SK-N-SH (cell line): ENCODE measurements around the gene METAP1. TPM values are rescaled to one million over a fixed set of nuclear protein-coding genes. Genes with fewer than 3 reads are reported as not detected.

ENCODE experiments used
- CTCF ChIA-PET: fragments of 300-600, 350-600 bp; formaldehyde crosslinking; extraction: SDS; loops from one replicate; lab custom pipeline; 2021; lab: Yijun Ruan, JAX
- POLR2A ChIA-PET: fragments of 350-600 bp; sonication (Branson Sonifier 250); formaldehyde crosslinking; extraction: SDS; loops from one replicate; lab custom pipeline; 2020; ENCODE audit warnings: antibody characterized with exemption, inconsistent platforms; lab: Yijun Ruan, JAX
- DNase-seq: peaks from one replicate; pipeline ENCODE4 v3.0.0; 2012
- H2AFZ ChIP-seq: fragments of 200-600 bp; sonication (generic); 2 replicates; pipeline ENCODE4 v1.8.1; 2016; ENCODE audit warnings: antibody characterized with exemption, mild to moderate bottlenecking, low read depth
- H3F3A ChIP-seq: fragments of 200-600 bp; sonication (generic); replicated peaks from 2 replicates; pipeline ENCODE3; 2016; ENCODE audit warnings: antibody characterized with exemption, mild to moderate bottlenecking; ENCODE audit not compliant: insufficient read depth
- H3K27ac ChIP-seq, 2 experiments: fragments of 200-500 bp in 1 of 2; fragments of 200-600 bp in 1 of 2; sonication (Bioruptor generic) in 1 of 2; sonication (generic), shearing (Covaris generic) in 1 of 2; 2 replicates each; pipeline versions ENCODE4 v1.5.1 to v1.6.1; 2014 to 2016; ENCODE audit warnings: low read depth in 2 of 2, inconsistent platforms in 1 of 2, low read length in 1 of 2, mild to moderate bottlenecking in 1 of 2, mixed read lengths in 1 of 2
- H3K27me3 ChIP-seq: fragments of 200-600 bp; sonication (generic), shearing (Covaris generic); 2 replicates; pipeline ENCODE4 v1.6.1; 2016; ENCODE audit warnings: mixed run types; ENCODE audit not compliant: insufficient read depth
- H3K36me3 ChIP-seq, 2 experiments: fragments of 200-500 bp in 1 of 2; fragments of 200-600 bp in 1 of 2; sonication (Bioruptor generic) in 1 of 2; sonication (generic) in 1 of 2; replicated peaks in 1 of 2; 2 replicates each; pipeline versions ENCODE3 to v1.5.1; 2014 to 2016; ENCODE audit warnings: low read length in 1 of 2, mild to moderate bottlenecking in 1 of 2; ENCODE audit not compliant: insufficient read depth in 2 of 2, control insufficient read depth in 1 of 2
- H3K4me1 ChIP-seq, 2 experiments: fragments of 200-500 bp in 1 of 2; fragments of 200-600 bp in 1 of 2; sonication (Bioruptor generic) in 1 of 2; sonication (generic), shearing (Covaris generic) in 1 of 2; 2 replicates each; pipeline versions ENCODE4 v1.5.1 to v1.6.1; 2014 to 2016; ENCODE audit warnings: low read depth in 1 of 2, low read length in 1 of 2, mixed run types in 1 of 2; ENCODE audit not compliant: insufficient read depth in 2 of 2, control insufficient read depth in 1 of 2
- H3K4me2 ChIP-seq: fragments of 200-600 bp; sonication (generic), shearing (Covaris generic); 2 replicates; pipeline ENCODE4 v1.6.1; 2017; ENCODE audit warnings: mixed run types
- H3K4me3 ChIP-seq, 2 experiments: fragments of 200-500 bp in 1 of 2; fragments of 200-600 bp in 1 of 2; sonication (Bioruptor generic) in 1 of 2; sonication (generic), shearing (Covaris generic) in 1 of 2; 2 replicates each; pipeline versions ENCODE4 v1.5.1 to v1.8.1; 2014 to 2016; ENCODE audit warnings: low read depth in 2 of 2, inconsistent platforms in 1 of 2, low read length in 1 of 2, mild to moderate bottlenecking in 1 of 2, mixed read lengths in 1 of 2, moderate library complexity in 1 of 2
- H3K79me2 ChIP-seq: fragments of 200-600 bp; sonication (generic); 2 replicates; pipeline ENCODE4 v1.8.1; 2017; ENCODE audit warnings: mild to moderate bottlenecking; ENCODE audit not compliant: insufficient read depth
- H3K9ac ChIP-seq: fragments of 200-600 bp; sonication (generic); 2 replicates; pipeline ENCODE4 v1.6.1; 2017; ENCODE audit warnings: mixed run types
- H3K9me2 ChIP-seq: fragments of 200-600 bp; sonication (generic); 2 replicates; pipeline ENCODE4 v1.6.1; 2017; ENCODE audit warnings: mixed run types
- H3K9me3 ChIP-seq: fragments of 200-600 bp; sonication (generic); 2 replicates; pipeline ENCODE4 v1.6.1; 2017; ENCODE audit warnings: mixed run types, mild to moderate bottlenecking, moderate library complexity
- H4K20me1 ChIP-seq: fragments of 200-600 bp; sonication (generic); 2 replicates; pipeline ENCODE4 v1.6.1; 2017; ENCODE audit warnings: mild to moderate bottlenecking, mixed run types; ENCODE audit not compliant: insufficient read depth
- ELF1 ChIP-seq: IDR thresholded peaks from 2 replicates; pipeline ENCODE4 v1.4.0; 2012
- FOXJ3 ChIP-seq: sonication (generic); formaldehyde crosslinking; IDR thresholded peaks from 2 replicates; pipeline ENCODE4 v1.5.1; 2020; ENCODE audit warnings: mild to moderate bottlenecking, missing genetic modification reagents
- FOXM1 ChIP-seq: IDR thresholded peaks from 2 replicates; pipeline ENCODE4 v1.4.0; 2012; ENCODE audit warnings: low read depth, mild to moderate bottlenecking
- GABPA ChIP-seq: IDR thresholded peaks from 2 replicates; pipeline ENCODE4 v1.4.0; 2012; ENCODE audit warnings: low read depth, mild to moderate bottlenecking
- IRF3 ChIP-seq: fragments of 150-350 bp; IDR thresholded peaks from 2 replicates; pipeline ENCODE4 v1.6.1; 2016; ENCODE audit warnings: mild to moderate bottlenecking, low read depth, low read length
- MAX ChIP-seq: IDR thresholded peaks from 2 replicates; pipeline ENCODE4 v1.4.0; 2012; ENCODE audit warnings: low read depth
- MXI1 ChIP-seq: IDR thresholded peaks from 2 replicates; pipeline ENCODE4 v1.6.1; 2012; ENCODE audit warnings: mild to moderate bottlenecking, low read depth, low read length, improper control_type of control experiment
- NFIC ChIP-seq: IDR thresholded peaks from 2 replicates; pipeline ENCODE4 v1.4.0; 2012; ENCODE audit warnings: borderline replicate concordance
- NRF1 ChIP-seq: IDR thresholded peaks from 2 replicates; pipeline ENCODE4 v1.6.1; 2012; ENCODE audit warnings: low read depth, mild to moderate bottlenecking, low read length
- POLR2AphosphoS5 ChIP-seq: IDR thresholded peaks from 2 replicates; pipeline ENCODE4 v1.6.1; 2012; ENCODE audit warnings: low read depth, low read length
- RAD21 ChIP-seq: IDR thresholded peaks from 2 replicates; pipeline ENCODE4 v1.6.1; 2012; ENCODE audit warnings: mild to moderate bottlenecking, low read length
- RCOR1 ChIP-seq: fragments of 150-350 bp; IDR thresholded peaks from 2 replicates; pipeline ENCODE4 v1.6.1; 2017; ENCODE audit warnings: antibody characterized with exemption, low read length
- REST ChIP-seq: IDR thresholded peaks from 2 replicates; pipeline ENCODE4 v1.6.1; 2012; ENCODE audit warnings: mild to moderate bottlenecking, low read depth, low read length, moderate library complexity
- RFX5 ChIP-seq: IDR thresholded peaks from 2 replicates; pipeline ENCODE4 v1.6.1; 2012; ENCODE audit warnings: mild to moderate bottlenecking, improper control_type of control experiment, low read length
- RXRA ChIP-seq: IDR thresholded peaks from 2 replicates; pipeline ENCODE4 v1.4.0; 2012; ENCODE audit warnings: low read depth, mild to moderate bottlenecking, borderline replicate concordance
- SMC3 ChIP-seq: IDR thresholded peaks from 2 replicates; pipeline ENCODE4 v1.6.1; 2012; ENCODE audit warnings: low read depth, low read length, improper control_type of control experiment
- TCF12 ChIP-seq: IDR thresholded peaks from 2 replicates; pipeline ENCODE4 v1.4.0; 2012
- TEAD4 ChIP-seq: IDR thresholded peaks from 2 replicates; pipeline ENCODE4 v1.4.0; 2012; ENCODE audit warnings: mild to moderate bottlenecking, borderline replicate concordance; ENCODE audit not compliant: insufficient read depth
- YY1 ChIP-seq: IDR thresholded peaks from 2 replicates; pipeline ENCODE4 v1.4.0; 2012; ENCODE audit warnings: low read depth, mild to moderate bottlenecking
- WGBS: methylation state at CpG from one replicate; pipeline ENCODE4 v1.1.6; 2017; ENCODE audit warnings: low lambda C conversion rate; 5-methylcytosine and 5-hydroxymethylcytosine counted together
- polyA plus RNA-seq, 3 experiments: library from polyadenylated mRNA; depleted of rRNA; stranded (reverse); fragments of >200 nt; gene quantifications; 2 replicates each; pipeline ENCODE4 v1.2.3, GENCODE V29; 2012

The METAP1 gene
- polyA plus RNA-seq, 1 of the 3 experiments (the other 2 are of a cell fraction): 41.0 TPM

- Histone ChIP-seq H3K79me2 (peaks cover 38% of the 10 kb centered on the region), H3K27ac (no peak overlapping the region), H3K9me3 (peaks cover 18% of the 10 kb centered on the region; the same call in 1 of the 2 replicates), H3K27me3 (no peaks in the 10 kb centered on the region), H3K36me3 (peaks cover 39 to 84% of the 10 kb centered on the region in 2 experiments), H2AFZ (no peak overlapping the region), H3K4me2 (no peak overlapping the region), H4K20me1 (no peaks in the 10 kb centered on the region), H3F3A (no peaks in the 10 kb centered on the region), H3K9ac (no peak overlapping the region), H3K4me3 (no peak overlapping the region), H3K9me2 (no peaks in the 10 kb centered on the region), H3K4me1 (no peaks in the 10 kb centered on the region)
- DNase-seq: no peak
- no peak for TF ChIP-seq SMC3
- no peak for TF ChIP-seq TCF12
- ChIA-PET POLR2A (no interaction called here), CTCF (interaction anchor here (0.6 kb wide), 1 partner anchor 366 kb away, joined by 3 read pairs; no protein-coding TSS in a partner anchor)
- 94% methylated on average over 1 of the region's 1 CpG for WGBS
Observed at GRCh38 chr4:99038213-99038612, 42.7 kb downstream of the METAP1 start.

- Histone ChIP-seq H3K27me3 (no peaks in the 10 kb centered on the region), H3K36me3 (peaks cover 29 to 64% of the 10 kb centered on the region in 2 experiments), H3K9me2 (no peaks in the 10 kb centered on the region), H4K20me1 (no peaks in the 10 kb centered on the region), H3K27ac (no peak overlapping the region)
- TF ChIP-seq TCF12 (no peak), NRF1 (no peak), RXRA (no peak), YY1 (no peak), NFIC (no peak), POLR2AphosphoS5 (no peak), GABPA (no peak), MXI1 (no peak)
- TF ChIP-seq, all 33 proteins: peak for 0
- POLR2A ChIA-PET: no interaction called here
- Histone ChIP-seq H3K4me3 (no peak overlapping the region), H3K4me1 (no peaks in the 10 kb centered on the region), H3K4me2 (no peak overlapping the region), H3K79me2 (peaks cover 15% of the 10 kb centered on the region; the same call in 1 of the 2 replicates), H3K9me3 (peaks cover 8% of the 10 kb centered on the region; the same call in 1 of the 2 replicates), H3K9ac (no peak overlapping the region), H2AFZ (no peak overlapping the region), H3F3A (no peaks in the 10 kb centered on the region)
- 81% methylated on average over 2 of the region's 2 CpGs for whole genome bisulfite sequencing
- no peak for DNase-seq
- CTCF ChIA-PET: interaction anchor here (1.4 to 1.7 kb wide), 2 partner anchors 13 to 49 kb away, joined by 4 to 11 read pairs; no protein-coding TSS in a partner anchor
Observed at GRCh38 chr4:99043346-99043745, 47.8 kb downstream of the METAP1 start.

- H3K4me1 ChIP-seq: no peaks in the 10 kb centered on the region
- no peaks in the 10 kb centered on the region for H3K27me3 ChIP-seq
- no peak for DNase-seq
- WGBS: 96% methylated on average over 2 of the region's 2 CpGs
- H2AFZ ChIP-seq: no peak overlapping the region
- no peaks in the 10 kb centered on the region for H3F3A ChIP-seq
- no peaks in the 10 kb centered on the region for H4K20me1 ChIP-seq
- no peak overlapping the region for H3K27ac ChIP-seq
- H3K9ac ChIP-seq: no peak overlapping the region
- CTCF ChIA-PET: interaction anchor here (1.5 to 2.3 kb wide), 2 partner anchors 9 to 16 kb away, joined by 3 to 19 read pairs; no protein-coding TSS in a partner anchor
- H3K79me2 ChIP-seq: peaks cover 6% of the 10 kb centered on the region; the same call in 1 of the 2 replicates
- no peak overlapping the region for H3K4me2 ChIP-seq
- POLR2A ChIA-PET: no interaction called here
- no peaks in the 10 kb centered on the region for H3K9me3 ChIP-seq
- H3K9me2 ChIP-seq: no peaks in the 10 kb centered on the region
- peaks cover 44 to 53% of the 10 kb centered on the region in 2 experiments for H3K36me3 ChIP-seq
- no peak overlapping the region for H3K4me3 ChIP-seq
- no peak for TF ChIP-seq GABPA
- no peak for TF ChIP-seq FOXJ3 (CRISPR knock-in tag)
- TF ChIP-seq NRF1: no peak
- TF ChIP-seq FOXM1: no peak
- TF ChIP-seq TEAD4: no peak
- TF ChIP-seq RFX5: no peak
- TF ChIP-seq MXI1: no peak
- TF ChIP-seq REST: no peak
- no peak for TF ChIP-seq RCOR1
- no peak for TF ChIP-seq SMC3
- TF ChIP-seq RXRA: no peak
- TF ChIP-seq MAX: no peak
- no peak for TF ChIP-seq RAD21
- TF ChIP-seq IRF3: no peak
- no peak for TF ChIP-seq ELF1
- TF ChIP-seq YY1: no peak
Observed at GRCh38 chr4:99047710-99048109, 52.2 kb downstream of the METAP1 start.
